Head of caudate nucleus (tissue), 42 donors: Measurements from ENCODE around the gene NLRC3.
A peak's percentile ranks its signal among the peaks of the same experiment; 100 is the strongest.
"Not testable (repeated sequence)": the region's sequence is repeated elsewhere in the genome, so short reads cannot be mapped to it uniquely, and the experiment has no call there.

Source experiments
- DNase-seq, 42 donors: peaks; one replicate each; pipeline versions ENCODE4 v3.0.0 to v3.0.0-alpha.2; 2020 to 2021; ENCODE audit warnings: mixed read lengths in 7 of 42
- intact Hi-C: fragments of 100-400 bp; cut with DNase I; formaldehyde crosslinking; loops from one replicate; pipeline ENCODE4 v1.15.0; 2022

Gene NLRC3

GRCh38 chr16:3529175-3529574, 48.0 kb downstream of the NLRC3 start:
- DNase-seq: no peak
- intact Hi-C loops: no loop called here

- intact Hi-C loops: no loop called here
- no peak for DNase-seq
These were observed 48.8 kb downstream of the NLRC3 start for GRCh38 chr16:3528406-3528805.

GRCh38 chr16:3527216-3527829, 49.9 kb downstream of the NLRC3 start:
- intact Hi-C loops: not testable (repeated sequence)
- peak; percentile 35 to 89 (median 76) for DNase-seq

GRCh38 chr16:3525951-3526350, 51.3 kb downstream of the NLRC3 start:
- DNase-seq: peak in 1 of 42 donors; percentile 21
- intact Hi-C loops: no loop called here

- intact Hi-C loops: no loop called here
- DNase-seq: peak in 1 of 42 donors; percentile 7
These were observed 53.9 kb downstream of the NLRC3 start for GRCh38 chr16:3523281-3523680.

GRCh38 chr16:3520841-3521240, 56.4 kb downstream of the NLRC3 start:
- intact Hi-C loops: no loop called here
- peak in 1 of 42 donors; percentile 5 for DNase-seq

GRCh38 chr16:3520413-3520812, 56.8 kb downstream of the NLRC3 start:
- intact Hi-C loops: no loop called here
- DNase-seq: no peak

GRCh38 chr16:3519581-3519980, 57.6 kb downstream of the NLRC3 start:
- intact Hi-C loops: no loop called here

GRCh38 chr16:3518986-3519348, 58.2 kb downstream of the NLRC3 start:
- peak in 1 of 42 donors; percentile 13 for DNase-seq
- intact Hi-C loops: no loop called here

More at GRCh38 chr16:3519581-3519980, 57.6 kb downstream of the NLRC3 start:
- no peak for DNase-seq

- intact Hi-C loops: no loop called here
- DNase-seq: peak in 1 of 42 donors; percentile 3
These were observed 58.8 kb downstream of the NLRC3 start for GRCh38 chr16:3518292-3518985.

- no peak for DNase-seq
- intact Hi-C loops: no loop called here
These were observed 61.3 kb downstream of the NLRC3 start for GRCh38 chr16:3515897-3516296.

GRCh38 chr16:3514621-3515020, 62.6 kb downstream of the NLRC3 start:
- intact Hi-C loops: no loop called here
- peak in 1 of 42 donors; percentile 2 for DNase-seq

- peak in 2 of 42 donors; percentile 2 to 10 for DNase-seq
- intact Hi-C loops: no loop called here
These were observed 63.2 kb downstream of the NLRC3 start for GRCh38 chr16:3513892-3514583.

GRCh38 chr16:3511286-3512180, 65.7 kb downstream of the NLRC3 start:
- intact Hi-C loops: no loop called here
- DNase-seq: peak in 2 of 42 donors; percentile 16

GRCh38 chr16:3510416-3510815, 66.8 kb downstream of the NLRC3 start:
- intact Hi-C loops: no loop called here
- DNase-seq: peak in 2 of 42 donors; percentile 6 to 7

- intact Hi-C loops: no loop called here
- peak in 2 of 42 donors; percentile 11 to 23 for DNase-seq
These were observed 67.7 kb downstream of the NLRC3 start for GRCh38 chr16:3509470-3509928.

- intact Hi-C loops: no loop called here
- peak in 2 of 42 donors; percentile 15 to 27 for DNase-seq
These were observed 68.5 kb downstream of the NLRC3 start for GRCh38 chr16:3508736-3509135.

- intact Hi-C loops: loop anchor here (5.0 kb wide), 1 partner anchor 46 kb away; no protein-coding TSS in a partner anchor
- DNase-seq: peak in 2 of 42 donors; percentile 15 to 20
These were observed 73.7 kb downstream of the NLRC3 start for GRCh38 chr16:3503523-3503922.
